Cortex of kidney (tissue), 1 donor: ENCODE measurements around the gene RPS24.

Experiments used
- DNase-seq: peaks from one replicate; lab custom pipeline; 2025; lab: John Stamatoyannopoulos, UW

Gene RPS24

GRCh38 chr10:78028438-78029268, 5.0 kb upstream of the RPS24 start:
- DNase-seq = no peak

GRCh38 chr10:78029269-78030226, 4.1 kb upstream of the RPS24 start, which contains the start of gene POLR3A:
Gene POLR3A (minus strand): TSS chr10:78029515. CDS start chr10:78029407, 108 bp downstream.
- peak; percentile 27 for DNase-seq

DNA sequence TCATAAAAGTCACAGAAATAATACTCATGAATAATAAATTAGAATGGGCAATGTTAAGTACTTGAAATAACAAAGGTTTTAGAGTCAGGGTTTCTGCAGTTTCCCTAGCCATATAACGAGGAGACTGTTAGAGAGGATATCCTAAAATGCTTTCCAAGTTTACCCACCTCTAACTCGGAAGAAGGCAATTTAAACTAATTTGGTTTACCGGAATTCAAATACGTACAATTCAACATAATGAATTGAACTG, 351 bp upstream of the RPS24 start:
- DNase-seq = no peak

DNA sequence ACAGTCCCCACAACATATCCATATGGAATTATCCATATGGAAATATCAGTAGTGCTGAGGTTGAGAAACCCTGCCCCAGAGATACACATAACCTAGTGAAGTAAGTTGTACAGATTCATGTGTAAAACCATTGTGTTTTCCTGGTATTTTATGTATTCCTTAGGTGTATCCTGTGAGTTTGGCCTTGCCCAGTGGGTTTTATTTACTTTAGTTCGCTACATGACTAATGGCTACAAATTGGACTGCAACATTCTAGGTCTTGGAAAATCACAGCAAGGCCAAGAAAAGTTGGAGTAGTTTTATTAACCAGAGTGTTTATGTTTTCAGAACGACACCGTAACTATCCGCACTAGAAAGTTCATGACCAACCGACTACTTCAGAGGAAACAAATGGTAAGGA, 1.4 kb downstream of the RPS24 start:
- no peak for DNase-seq

DNA sequence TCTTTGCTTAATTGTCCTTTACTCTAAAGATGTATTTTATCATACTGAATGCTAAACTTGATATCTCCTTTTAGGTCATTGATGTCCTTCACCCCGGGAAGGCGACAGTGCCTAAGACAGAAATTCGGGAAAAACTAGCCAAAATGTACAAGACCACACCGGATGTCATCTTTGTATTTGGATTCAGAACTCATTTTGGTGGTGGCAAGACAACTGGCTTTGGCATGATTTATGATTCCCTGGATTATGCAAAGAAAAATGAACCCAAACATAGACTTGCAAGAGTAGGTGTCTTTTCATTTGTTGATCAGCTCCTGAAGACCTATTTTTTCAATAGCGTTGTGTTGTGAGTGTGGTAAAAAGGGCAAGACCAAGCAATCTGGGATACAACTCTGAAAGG, 1.8 kb downstream of the RPS24 start:
- no peak for DNase-seq

DNA sequence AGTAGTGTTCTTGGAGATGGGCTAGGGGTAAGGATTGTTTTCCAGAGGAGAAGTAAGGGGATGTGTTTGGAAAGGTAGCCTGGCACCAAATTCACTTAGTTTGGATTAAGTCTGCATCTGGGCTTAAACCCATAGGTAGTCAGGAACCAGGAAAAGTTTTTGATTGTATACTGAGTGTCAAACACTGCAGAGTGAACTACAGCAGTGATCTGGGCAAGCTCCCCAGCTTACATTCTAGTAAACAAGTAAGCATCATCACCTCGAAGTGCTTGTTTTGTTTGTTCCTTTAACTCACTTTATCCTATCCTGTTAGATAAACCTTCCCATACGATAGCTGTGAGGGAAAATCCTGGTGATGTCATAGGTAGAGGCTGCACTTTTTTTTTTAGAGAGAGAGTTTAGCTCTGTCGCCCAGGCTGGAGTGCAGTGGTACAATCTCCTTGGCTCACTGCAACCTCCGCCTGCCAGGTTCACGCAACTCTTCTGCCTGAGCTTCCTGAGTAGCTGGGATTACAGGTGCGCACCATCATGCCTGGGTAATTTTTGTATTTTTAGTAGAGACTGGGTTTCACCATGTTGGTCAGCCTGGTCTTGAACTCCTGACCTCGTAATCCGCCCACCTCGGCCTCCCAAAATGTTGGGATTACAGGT, 2.4 kb downstream of the RPS24 start:
- DNase-seq = no peak

- no peak for DNase-seq
These were observed 4.4 kb downstream of the RPS24 start for GRCh38 chr10:78038105-78038504.

- DNase-seq = no peak
These were observed 5.3 kb downstream of the RPS24 start for GRCh38 chr10:78038791-78039547.

DNA sequence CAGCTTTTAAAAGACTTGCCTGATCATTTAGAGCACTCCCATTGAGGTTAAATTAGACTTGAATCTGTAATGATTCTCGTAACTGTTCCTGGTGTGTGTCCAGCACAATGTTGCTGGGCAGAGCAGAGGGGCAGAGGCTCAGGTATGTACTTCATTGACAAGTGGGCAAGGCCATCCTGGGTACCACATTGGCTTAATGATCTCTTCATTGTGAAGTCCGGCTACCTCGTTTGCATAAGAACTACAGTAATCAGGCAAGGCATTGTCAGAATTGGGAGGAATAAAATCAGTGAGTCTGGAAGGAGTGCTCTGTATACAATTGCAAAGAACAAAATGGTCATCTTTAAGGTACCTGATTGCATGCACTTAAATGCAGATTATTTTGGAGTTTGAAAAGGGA, 6.1 kb downstream of the RPS24 start:
- no peak for DNase-seq

- DNase-seq = no peak
These were observed 7.8 kb downstream of the RPS24 start for GRCh38 chr10:78041170-78042057.

GRCh38 chr10:78042058-78042751, 8.5 kb downstream of the RPS24 start:
- DNase-seq = no peak

DNA sequence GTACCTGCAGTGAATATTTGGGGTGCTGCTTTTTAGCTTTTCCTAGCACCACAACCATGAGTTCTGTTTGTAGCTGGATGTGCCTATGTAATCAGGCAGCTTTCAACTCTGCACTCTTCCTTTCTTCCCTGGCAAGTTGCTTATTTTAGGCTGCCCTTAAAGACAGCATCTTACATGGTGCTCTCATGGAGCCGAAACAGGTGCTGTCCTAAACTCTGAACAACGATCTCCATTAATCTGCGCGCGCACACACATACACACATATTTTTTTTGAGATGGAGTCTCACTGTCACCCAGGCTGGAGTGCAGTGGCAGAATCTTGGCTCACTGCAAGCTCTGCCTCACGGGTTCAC, 9.1 kb downstream of the RPS24 start:
- no peak for DNase-seq

DNA sequence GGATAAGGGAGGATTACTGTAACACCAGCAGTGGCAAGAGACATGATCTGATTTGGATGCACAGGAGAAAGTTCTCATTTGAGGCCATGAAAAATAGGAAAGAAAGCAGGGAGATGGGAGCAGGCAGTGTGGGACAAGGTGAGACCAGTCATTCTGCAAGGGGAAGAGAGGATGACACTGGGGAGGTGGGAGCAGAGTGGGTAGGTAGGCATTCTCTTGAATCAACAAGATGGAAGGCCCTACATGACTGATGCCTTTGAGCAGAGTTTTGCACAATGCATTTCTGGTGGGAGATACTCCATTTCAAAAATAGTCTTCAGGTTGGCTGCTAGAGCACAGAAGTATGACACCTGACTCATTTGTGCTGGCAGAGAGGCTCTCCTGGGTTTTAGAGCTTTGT, 10.5 kb downstream of the RPS24 start:
- DNase-seq = no peak

GRCh38 chr10:78044699-78045098, 11.0 kb downstream of the RPS24 start:
- DNase-seq = no peak

GRCh38 chr10:78045237-78045636, 11.6 kb downstream of the RPS24 start:
- DNase-seq = no peak

DNA sequence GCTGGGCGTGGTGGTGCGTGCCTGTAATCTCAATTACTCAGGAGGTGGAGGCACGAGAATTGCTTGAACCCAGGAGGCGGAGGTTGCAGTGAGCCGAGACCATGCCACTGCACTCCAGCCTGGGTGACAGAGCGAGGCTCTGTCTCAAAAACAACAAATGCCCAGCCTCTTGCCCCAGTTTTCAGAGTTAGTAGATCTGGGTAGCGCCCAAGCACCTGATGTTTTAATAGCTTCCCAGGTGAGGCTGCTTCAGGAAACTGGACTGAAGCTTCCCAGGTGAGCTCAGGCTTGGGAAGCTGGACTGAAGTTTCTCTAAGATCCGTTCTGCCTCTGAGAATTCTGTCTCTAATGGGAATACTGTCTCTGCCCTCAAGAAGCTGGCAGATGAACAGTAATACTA, 12.2 kb downstream of the RPS24 start:
- DNase-seq = no peak

DNA sequence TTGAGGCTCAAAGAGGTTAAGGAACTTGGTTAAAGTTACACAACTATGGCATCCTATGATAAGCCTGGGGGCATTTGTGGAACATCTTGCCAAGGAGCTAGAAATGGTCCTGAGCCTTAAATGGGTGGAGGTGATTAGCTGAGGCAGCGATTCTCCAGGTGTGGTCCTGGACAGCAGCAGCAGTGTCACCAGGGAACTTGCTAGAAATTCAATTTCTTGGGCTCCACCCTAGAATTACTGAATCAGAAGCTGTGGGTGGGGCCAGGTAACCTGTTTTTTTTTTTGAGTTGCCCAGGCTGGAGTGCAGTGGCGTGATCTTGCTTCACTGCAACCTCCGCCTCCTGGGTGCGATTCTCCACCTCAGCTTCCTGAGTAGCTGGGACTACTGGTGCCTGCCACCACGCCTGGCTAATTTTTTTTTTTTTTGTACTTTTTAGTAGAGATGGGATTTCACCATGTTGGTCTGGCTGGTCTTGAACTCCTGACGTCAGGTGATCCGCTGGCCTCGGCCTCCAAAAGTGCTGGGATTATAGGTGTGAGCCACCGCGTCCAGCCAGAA, 13.1 kb downstream of the RPS24 start:
- DNase-seq = no peak

DNA sequence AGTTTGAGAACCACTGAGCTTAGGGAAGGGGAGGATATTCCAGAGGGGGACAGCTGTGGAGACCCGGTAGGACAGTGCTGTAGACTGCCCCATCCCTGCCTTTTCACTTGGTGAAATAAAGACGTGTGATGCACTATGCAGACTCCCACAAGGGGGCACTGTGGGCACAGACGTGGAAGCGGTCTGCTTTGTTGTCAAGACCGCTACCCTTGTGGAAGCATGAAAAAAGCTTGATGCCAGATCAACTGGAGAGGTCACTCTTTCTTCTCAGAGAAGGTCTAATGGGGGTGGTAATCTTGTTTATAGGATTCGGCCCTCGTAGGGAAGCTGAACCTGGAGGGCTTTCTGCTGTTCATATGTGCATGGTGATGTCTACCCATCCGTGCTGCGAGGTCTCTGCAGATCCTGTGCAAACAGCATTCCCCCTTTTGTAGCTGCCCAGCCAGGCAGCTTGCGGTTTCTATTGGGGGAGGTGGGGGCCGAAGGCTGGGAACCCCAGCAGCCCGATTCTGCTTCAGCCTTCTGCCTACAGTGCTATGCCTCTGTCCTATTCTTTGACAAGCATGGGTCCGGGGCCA, 13.7 kb downstream of the RPS24 start:
- DNase-seq = no peak

DNA sequence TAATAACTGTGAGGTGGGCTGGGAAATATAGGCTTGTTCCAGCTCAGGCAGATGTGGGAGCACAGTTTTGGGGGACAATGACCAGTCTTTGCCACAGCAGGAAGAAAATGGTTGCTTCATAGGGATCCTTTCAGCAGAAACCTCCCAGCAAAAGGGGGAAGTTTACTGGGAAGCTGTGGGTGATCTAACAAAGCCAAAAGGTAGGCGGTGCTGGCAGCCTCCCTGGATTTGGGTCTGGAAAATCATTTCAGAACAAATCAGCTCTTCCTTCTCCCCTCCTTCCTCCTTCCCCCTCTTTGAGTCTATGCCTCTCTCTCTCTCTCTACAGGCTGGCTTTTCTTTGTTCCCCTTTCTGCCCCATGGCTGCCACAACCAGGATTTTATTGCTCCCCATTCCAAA, 16.2 kb downstream of the RPS24 start:
- DNase-seq = no peak
